Mammary epithelial cell (primary cell): Measurements from ENCODE around the gene MTX1.

Experiments
- EZH2 ChIP-seq: IDR thresholded peaks from 2 replicates; pipeline ENCODE4 v1.6.1; 2012; ENCODE audit warnings: low read length, inconsistent platforms, borderline replicate concordance
- TF ChIP-seq, protein P1 (sequence below), 2 donors: IDR thresholded peaks in 1 of 2; conservative IDR thresholded peaks in 1 of 2; 2 replicates each; pipeline ENCODE4 v1.5.1; 2011 to 2012; ENCODE audit warnings: inconsistent platforms in 2 of 2, low read length in 2 of 2, mild to moderate bottlenecking in 2 of 2, control low read depth in 1 of 2, low read depth in 1 of 2; ENCODE audit not compliant: insufficient read depth in 1 of 2; ENCODE audit errors: extremely low read depth in 1 of 2

- TF ChIP-seq, protein P1, sequence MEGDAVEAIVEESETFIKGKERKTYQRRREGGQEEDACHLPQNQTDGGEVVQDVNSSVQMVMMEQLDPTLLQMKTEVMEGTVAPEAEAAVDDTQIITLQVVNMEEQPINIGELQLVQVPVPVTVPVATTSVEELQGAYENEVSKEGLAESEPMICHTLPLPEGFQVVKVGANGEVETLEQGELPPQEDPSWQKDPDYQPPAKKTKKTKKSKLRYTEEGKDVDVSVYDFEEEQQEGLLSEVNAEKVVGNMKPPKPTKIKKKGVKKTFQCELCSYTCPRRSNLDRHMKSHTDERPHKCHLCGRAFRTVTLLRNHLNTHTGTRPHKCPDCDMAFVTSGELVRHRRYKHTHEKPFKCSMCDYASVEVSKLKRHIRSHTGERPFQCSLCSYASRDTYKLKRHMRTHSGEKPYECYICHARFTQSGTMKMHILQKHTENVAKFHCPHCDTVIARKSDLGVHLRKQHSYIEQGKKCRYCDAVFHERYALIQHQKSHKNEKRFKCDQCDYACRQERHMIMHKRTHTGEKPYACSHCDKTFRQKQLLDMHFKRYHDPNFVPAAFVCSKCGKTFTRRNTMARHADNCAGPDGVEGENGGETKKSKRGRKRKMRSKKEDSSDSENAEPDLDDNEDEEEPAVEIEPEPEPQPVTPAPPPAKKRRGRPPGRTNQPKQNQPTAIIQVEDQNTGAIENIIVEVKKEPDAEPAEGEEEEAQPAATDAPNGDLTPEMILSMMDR (conservative IDR thresholded peaks at IDR 0.05 in 1 of 2, IDR thresholded peaks at IDR 0.05 in 1 of 2; ENCODE audit: extremely low read depth in 1 of 2, insufficient read depth in 1 of 2, low read depth in 1 of 2, low read length in 2 of 2), result no peak
- no peak for TF ChIP-seq EZH2
These were observed 10.0 kb upstream of the MTX1 start for GRCh38 chr1:155198547-155198906.
